ENCODE results near the gene POLRMT. TPM values are rescaled to one million over a fixed set of nuclear protein-coding genes. Genes with fewer than 3 reads are reported as not detected.

Gene POLRMT
- total RNA-seq, 1 experiment from 2014 or later = 86.9 TPM

Other genes with a start within 250 kb of the POLRMT start
- 0.40 and 0.69 TPM in 2 replicates for gene C2CD4C, start 224.4 kb downstream of the POLRMT start, total RNA-seq (2014; rRNA removed; shearing (Covaris generic))
- 0.03 TPM in 1 of 2 replicates, not detected in the other for gene SHC2, start 172.5 kb downstream of the POLRMT start, total RNA-seq (2014; rRNA removed; shearing (Covaris generic))
- not detected in 2 replicates for gene MADCAM1, start 137.1 kb downstream of the POLRMT start, total RNA-seq (2014; rRNA removed; shearing (Covaris generic))
- gene TPGS1, start 126.0 kb downstream of the POLRMT start, total RNA-seq (2014; rRNA removed; shearing (Covaris generic)) = 40.7 and 48.2 TPM in 2 replicates
- 107 and 110 TPM in 2 replicates for gene CDC34, start 101.8 kb downstream of the POLRMT start, total RNA-seq (2014; rRNA removed; shearing (Covaris generic))
- not detected in 2 replicates for gene GZMM, start 89.5 kb downstream of the POLRMT start, total RNA-seq (2014; rRNA removed; shearing (Covaris generic))
- 475 and 545 TPM in 2 replicates for gene BSG, start 60.9 kb downstream of the POLRMT start, total RNA-seq (2014; rRNA removed; shearing (Covaris generic))
- gene HCN2, start 43.7 kb downstream of the POLRMT start, total RNA-seq (2014; rRNA removed; shearing (Covaris generic)) = 0.27 and 0.37 TPM in 2 replicates
- gene FGF22, start 6.3 kb upstream of the POLRMT start, total RNA-seq (2014; rRNA removed; shearing (Covaris generic)) = not detected in 2 replicates
- 86.5 and 130 TPM in 2 replicates for gene RNF126, start 29.7 kb upstream of the POLRMT start, total RNA-seq (2014; rRNA removed; shearing (Covaris generic))
- gene FSTL3, start 42.9 kb upstream of the POLRMT start, total RNA-seq (2014; rRNA removed; shearing (Covaris generic)) = 14.5 and 19.7 TPM in 2 replicates
- not detected in 2 replicates for gene PRSS57, start 61.9 kb upstream of the POLRMT start, total RNA-seq (2014; rRNA removed; shearing (Covaris generic))
- gene PALM, start 75.4 kb upstream of the POLRMT start, total RNA-seq (2014; rRNA removed; shearing (Covaris generic)) = not detected in 2 replicates
- 0.02 and 0.13 TPM in 2 replicates for gene MISP, start 117.6 kb upstream of the POLRMT start, total RNA-seq (2014; rRNA removed; shearing (Covaris generic))
- 276 and 447 TPM in 2 replicates for gene PTBP1, start 163.9 kb upstream of the POLRMT start, total RNA-seq (2014; rRNA removed; shearing (Covaris generic))
- 0.30 TPM in 1 of 2 replicates, not detected in the other for gene PLPPR3, start 188.4 kb upstream of the POLRMT start, total RNA-seq (2014; rRNA removed; shearing (Covaris generic))
- gene AZU1, start 194.3 kb upstream of the POLRMT start, total RNA-seq (2014; rRNA removed; shearing (Covaris generic)) = not detected in 2 replicates
- gene PRTN3, start 207.5 kb upstream of the POLRMT start, total RNA-seq (2014; rRNA removed; shearing (Covaris generic)) = not detected in 2 replicates
- not detected in 2 replicates for gene ELANE, start 218.8 kb upstream of the POLRMT start, total RNA-seq (2014; rRNA removed; shearing (Covaris generic))
- gene CFD, start 226.1 kb upstream of the POLRMT start, total RNA-seq (2014; rRNA removed; shearing (Covaris generic)) = not detected in 2 replicates

Measured in HT1080 (cell line).